HEK293 (cell line): ENCODE data around the gene GTPBP4.

Experiments
- ZNF521 ChIP-seq: fragments of 450-650 bp; formaldehyde crosslinking; IDR thresholded peaks from 2 replicates; pipeline ENCODE4 v1.5.1; 2017; ENCODE audit warnings: missing biosample characterization, mild to moderate bottlenecking, missing genetic modification characterization
- ZNF639 ChIP-seq: fragments of 450-650 bp; formaldehyde crosslinking; IDR thresholded peaks from 2 replicates; pipeline ENCODE4 v1.5.1; 2016; ENCODE audit warnings: missing biosample characterization, missing genetic modification characterization
- ZNF785 ChIP-seq: fragments of 450-650 bp; formaldehyde crosslinking; IDR thresholded peaks from 2 replicates; pipeline ENCODE4 v1.5.1; 2016; ENCODE audit warnings: missing biosample characterization, missing genetic modification characterization

GRCh38 chr10:1029838-1030237 is 41.6 kb downstream of the GTPBP4 start:
- TF ChIP-seq ZNF639: no peak
- no peak for TF ChIP-seq ZNF521 (tag by site-specific recombination)
- TF ChIP-seq ZNF785 (tag by site-specific recombination): no peak
